Subcutaneous adipose tissue (tissue), 4 donors: Measurements from ENCODE around the gene CCDC88A. TPM values are rescaled to one million over a fixed set of nuclear protein-coding genes. Genes with fewer than 3 reads are reported as not detected.

ENCODE experiments used
- total RNA-seq, 4 donors: library from RNA; depleted of rRNA; stranded (reverse); fragments of >200 nt; gene quantifications; one replicate each; pipeline ENCODE4 v1.1.0, GENCODE V29; 2016
- TF ChIP-seq, protein P1 (sequence below): fragments of 450-650 bp; IDR thresholded peaks from one replicate; pipeline ENCODE4 v1.5.1; 2016; ENCODE audit warnings: low read depth, mild to moderate bottlenecking, control low read depth, antibody characterized with exemption, moderate library complexity

Gene CCDC88A
- total RNA-seq, 4 donors from 2014 or later, result 55.2 to 269 (median 76.6) TPM

GRCh38 chr2:55430211-55430975 is 10.7 kb upstream of the CCDC88A start:
- TF ChIP-seq, protein P1, sequence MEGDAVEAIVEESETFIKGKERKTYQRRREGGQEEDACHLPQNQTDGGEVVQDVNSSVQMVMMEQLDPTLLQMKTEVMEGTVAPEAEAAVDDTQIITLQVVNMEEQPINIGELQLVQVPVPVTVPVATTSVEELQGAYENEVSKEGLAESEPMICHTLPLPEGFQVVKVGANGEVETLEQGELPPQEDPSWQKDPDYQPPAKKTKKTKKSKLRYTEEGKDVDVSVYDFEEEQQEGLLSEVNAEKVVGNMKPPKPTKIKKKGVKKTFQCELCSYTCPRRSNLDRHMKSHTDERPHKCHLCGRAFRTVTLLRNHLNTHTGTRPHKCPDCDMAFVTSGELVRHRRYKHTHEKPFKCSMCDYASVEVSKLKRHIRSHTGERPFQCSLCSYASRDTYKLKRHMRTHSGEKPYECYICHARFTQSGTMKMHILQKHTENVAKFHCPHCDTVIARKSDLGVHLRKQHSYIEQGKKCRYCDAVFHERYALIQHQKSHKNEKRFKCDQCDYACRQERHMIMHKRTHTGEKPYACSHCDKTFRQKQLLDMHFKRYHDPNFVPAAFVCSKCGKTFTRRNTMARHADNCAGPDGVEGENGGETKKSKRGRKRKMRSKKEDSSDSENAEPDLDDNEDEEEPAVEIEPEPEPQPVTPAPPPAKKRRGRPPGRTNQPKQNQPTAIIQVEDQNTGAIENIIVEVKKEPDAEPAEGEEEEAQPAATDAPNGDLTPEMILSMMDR, result no peak

DNA sequence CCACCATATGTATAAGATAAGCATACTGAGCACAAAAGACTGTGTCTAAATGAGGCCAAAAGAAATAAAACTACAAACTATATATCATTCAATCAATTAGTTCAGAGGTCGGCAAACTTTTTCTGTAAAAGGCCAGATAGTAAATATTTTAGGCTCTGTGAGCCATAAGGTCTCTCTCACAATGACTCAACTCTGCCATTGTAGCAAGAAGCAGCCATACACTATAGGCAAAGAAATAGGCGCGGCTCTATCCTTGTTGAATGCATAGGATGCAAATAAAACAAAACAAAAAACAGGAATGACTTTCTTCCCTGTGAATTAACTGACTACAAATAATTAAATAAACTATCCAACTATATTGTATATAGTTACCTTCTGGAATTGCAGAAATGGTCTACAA is 8.6 kb upstream of the CCDC88A start:
- TF ChIP-seq, protein P1, result no peak

- TF ChIP-seq, protein P1, result no peak
These were observed 5.8 kb upstream of the CCDC88A start for GRCh38 chr2:55425431-55425831.

DNA sequence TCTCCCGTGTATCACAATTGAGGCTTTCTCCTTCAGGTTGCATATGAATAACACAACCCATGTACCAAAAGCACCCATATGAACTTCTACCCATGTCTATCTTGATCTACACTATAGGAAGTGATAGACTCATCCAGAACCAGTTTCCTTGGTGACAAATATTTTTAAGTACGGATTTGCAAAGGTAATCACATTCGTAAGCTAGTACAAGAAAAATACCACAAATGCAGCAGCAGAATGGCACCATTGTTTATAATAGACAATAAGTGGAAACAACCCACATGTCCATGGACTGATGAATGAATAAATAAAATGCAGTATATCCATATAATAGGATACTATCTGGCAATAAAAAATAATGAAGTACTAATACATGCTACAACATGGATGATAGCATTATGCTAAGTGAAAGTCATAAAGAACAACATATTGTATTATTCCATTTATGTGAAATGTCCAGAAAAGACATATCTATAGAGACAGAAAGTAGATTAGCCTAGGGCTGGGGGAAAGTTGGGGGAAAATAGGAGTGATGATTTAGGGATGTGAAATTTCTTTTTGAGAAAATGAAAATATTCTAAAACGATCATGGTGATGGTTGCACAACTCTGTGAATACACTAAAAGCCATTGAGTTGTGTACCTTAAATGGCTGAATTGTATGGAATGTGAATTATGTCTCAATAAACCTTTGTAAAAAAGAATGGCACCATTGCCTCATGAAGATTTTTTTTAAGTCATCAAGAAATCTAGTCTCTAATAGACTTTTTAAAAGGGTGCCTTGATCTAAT is 3.4 kb upstream of the CCDC88A start:
- TF ChIP-seq, protein P1, result no peak

DNA sequence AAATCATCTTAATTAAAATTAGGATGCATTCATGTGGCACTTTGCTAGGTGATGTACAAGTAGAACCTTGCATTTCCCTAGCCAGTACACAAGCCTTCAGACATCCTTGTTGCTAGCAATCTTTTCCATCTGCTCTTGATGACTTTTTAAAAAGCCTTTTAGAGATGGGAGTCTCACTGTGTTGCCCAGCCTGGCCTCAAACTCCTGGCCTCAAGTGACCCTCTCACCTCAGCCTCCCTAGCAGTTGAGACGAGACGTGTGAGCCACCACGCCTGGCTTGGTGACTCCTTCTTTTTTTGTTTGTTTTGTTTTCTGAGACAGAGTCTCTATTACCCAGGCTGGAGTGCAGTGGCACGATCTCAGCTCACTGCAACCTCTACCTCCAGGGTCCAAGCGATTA is 1.7 kb upstream of the CCDC88A start:
- TF ChIP-seq, protein P1, result no peak

DNA sequence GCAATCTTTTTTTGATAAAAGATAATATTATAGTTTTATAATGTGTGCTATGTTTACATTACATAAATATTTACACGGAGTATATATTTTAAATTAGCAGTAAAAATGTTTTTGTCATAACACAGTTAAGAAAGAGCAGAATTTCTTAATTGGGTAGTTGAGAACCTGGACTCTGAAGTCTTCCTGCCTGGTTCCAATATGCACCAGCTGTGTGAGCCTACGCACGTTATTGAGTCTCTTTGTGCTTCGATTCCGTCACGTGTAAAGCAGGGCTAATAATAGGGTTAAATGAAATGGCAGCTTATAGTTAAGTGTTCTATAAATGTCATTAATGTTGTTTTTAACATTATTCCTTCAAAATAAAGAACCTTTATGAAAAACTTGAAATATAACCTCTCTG is 1.2 kb upstream of the CCDC88A start:
- TF ChIP-seq, protein P1, result no peak

GRCh38 chr2:55420439-55420725 is 726 bp upstream of the CCDC88A start:
- TF ChIP-seq, protein P1, result no peak
